Epithelial cell of proximal tubule (primary cell): ENCODE results near the gene ZBTB40. TPM values are rescaled to one million over a fixed set of nuclear protein-coding genes. Genes with fewer than 3 reads are reported as not detected.

Experiments used
- DNase-seq: peaks from one replicate; pipeline ENCODE4 v3.0.0-alpha.2; 2011; ENCODE audit warnings: low read depth
- H3K4me3 ChIP-seq: 2 replicates; pipeline ENCODE4 v1.5.1; 2011; ENCODE audit warnings: low read depth, mild to moderate bottlenecking, low read length
- total RNA-seq: library from RNA; depleted of rRNA; stranded (reverse); fragments of >200 nt; gene quantifications from 2 replicates; pipeline ENCODE4 v1.2.3, GENCODE V29; 2015
- TF ChIP-seq, protein P1 (sequence below): conservative IDR thresholded peaks from 2 replicates; pipeline ENCODE4 v1.5.1; 2012; ENCODE audit warnings: low read depth, mild to moderate bottlenecking, low read length

ZBTB40 gene
- total RNA-seq, 1 donor from 2014 or later: 6.9 TPM

DNA sequence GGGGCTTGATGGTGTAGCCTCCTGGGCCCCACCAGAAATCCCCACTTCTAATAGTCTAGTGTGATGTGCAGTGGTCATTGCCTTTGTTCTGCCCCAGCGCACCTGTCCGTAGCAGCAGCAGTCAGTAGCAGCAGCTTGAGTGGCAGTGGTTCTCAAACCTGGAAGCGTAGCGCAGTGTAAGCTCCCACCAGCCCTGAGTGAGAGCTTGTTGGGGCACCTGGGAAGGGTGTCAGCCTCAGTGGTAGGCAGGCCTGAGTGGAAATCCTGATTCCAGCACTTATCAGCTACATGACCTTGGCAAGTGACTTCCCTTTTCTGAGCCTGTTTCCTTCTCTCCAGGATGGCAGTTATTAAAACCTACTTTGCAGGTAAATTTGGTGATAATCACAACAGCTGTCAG is 70.0 kb downstream of the ZBTB40 start:
- TF ChIP-seq, protein P1, sequence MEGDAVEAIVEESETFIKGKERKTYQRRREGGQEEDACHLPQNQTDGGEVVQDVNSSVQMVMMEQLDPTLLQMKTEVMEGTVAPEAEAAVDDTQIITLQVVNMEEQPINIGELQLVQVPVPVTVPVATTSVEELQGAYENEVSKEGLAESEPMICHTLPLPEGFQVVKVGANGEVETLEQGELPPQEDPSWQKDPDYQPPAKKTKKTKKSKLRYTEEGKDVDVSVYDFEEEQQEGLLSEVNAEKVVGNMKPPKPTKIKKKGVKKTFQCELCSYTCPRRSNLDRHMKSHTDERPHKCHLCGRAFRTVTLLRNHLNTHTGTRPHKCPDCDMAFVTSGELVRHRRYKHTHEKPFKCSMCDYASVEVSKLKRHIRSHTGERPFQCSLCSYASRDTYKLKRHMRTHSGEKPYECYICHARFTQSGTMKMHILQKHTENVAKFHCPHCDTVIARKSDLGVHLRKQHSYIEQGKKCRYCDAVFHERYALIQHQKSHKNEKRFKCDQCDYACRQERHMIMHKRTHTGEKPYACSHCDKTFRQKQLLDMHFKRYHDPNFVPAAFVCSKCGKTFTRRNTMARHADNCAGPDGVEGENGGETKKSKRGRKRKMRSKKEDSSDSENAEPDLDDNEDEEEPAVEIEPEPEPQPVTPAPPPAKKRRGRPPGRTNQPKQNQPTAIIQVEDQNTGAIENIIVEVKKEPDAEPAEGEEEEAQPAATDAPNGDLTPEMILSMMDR: no peak
- no peak overlapping the region for H3K4me3 ChIP-seq
- no peak for DNase-seq

DNA sequence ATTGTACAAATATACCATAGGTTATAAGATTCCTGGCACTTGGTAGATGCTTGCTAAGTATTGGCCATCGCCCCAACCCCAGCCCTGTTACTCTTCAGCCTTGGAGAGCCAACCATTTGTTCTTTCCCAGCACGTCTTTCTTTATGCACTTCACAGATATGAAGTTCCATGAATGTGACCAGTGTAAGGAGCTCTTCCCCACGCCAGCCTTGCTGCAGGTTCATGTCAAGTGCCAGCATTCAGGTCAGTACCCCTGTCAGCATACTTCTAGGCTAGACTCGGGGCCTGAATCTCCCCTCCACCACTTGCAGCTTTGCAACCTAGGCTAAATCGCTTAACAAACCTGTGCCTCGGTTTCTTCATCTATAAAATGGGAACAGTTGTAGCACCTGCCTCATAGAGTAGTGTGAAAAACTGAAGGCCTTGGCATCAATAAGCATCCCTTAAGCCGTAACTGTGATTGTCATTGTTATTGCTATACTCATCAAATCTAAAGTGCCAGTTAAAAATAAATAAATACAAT is 70.6 kb downstream of the ZBTB40 start:
- TF ChIP-seq, protein P1: no peak
- no peak for DNase-seq
- no peak overlapping the region for H3K4me3 ChIP-seq

DNA sequence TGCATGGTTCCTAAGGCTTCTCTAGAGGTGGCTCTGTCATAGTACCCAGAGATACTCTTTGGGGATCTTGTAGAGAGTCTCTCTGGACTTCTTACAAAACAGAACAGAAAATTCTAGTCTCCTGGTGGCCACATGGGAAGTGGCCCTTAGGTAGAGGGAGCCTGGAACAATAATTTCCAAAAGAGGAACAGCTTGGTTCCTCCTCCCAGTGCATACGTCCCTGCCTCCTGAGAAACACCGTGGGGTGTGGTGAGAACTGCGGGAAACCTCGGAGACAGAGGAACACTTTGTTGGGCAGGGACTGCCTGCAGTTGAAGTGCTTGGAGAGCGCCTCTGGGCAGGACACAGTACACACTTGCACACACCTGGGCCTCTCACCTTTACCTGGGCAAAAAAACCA is 72.8 kb downstream of the ZBTB40 start:
- no peak overlapping the region for H3K4me3 ChIP-seq
- no peak for DNase-seq
- TF ChIP-seq, protein P1: no peak

DNA sequence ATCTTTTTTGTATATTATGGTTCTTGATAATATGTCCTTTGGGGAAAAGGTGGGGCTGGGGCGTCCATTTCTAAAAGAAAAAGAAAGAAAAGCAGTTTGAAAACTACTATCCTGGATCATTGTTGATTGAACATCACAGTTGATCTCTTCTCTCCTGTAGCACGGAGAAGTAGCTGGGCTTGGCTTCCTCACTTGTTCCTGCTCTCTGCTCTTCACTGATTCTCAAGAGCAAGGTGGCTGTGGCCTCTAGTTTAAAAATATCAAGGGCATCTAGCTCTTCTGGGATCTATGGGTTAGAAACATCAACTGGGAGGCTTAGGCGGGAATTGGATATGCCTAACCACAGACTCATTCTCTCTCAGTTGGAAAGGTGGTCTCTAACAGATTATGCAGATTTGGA is 73.6 kb downstream of the ZBTB40 start:
- TF ChIP-seq, protein P1: no peak
- no peak for DNase-seq

DNA sequence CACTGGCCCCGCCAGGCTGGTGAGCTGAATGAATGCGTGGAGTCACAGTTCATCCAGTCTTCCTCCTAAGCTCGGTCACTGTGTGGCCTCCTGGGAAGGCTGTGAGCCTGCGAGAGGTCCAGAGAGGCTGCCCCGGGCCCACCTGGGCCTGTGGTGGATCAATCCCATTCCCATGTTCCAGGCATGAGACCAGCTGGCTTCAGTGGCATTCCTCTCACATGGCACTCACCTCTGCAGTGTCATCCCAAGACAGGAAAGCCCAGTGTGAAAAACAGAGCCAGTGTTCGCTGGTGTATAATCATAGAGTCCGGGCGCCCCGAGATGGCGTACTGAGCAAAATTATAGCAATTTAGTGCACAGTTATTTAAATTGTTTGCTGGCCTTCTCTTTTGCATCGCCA is 74.0 kb downstream of the ZBTB40 start:
- no peak for DNase-seq
- TF ChIP-seq, protein P1: no peak
- no peak overlapping the region for H3K4me3 ChIP-seq

More for the DNA sequence above, 73.6 kb downstream of the ZBTB40 start:
- H3K4me3 ChIP-seq: no peak overlapping the region

DNA sequence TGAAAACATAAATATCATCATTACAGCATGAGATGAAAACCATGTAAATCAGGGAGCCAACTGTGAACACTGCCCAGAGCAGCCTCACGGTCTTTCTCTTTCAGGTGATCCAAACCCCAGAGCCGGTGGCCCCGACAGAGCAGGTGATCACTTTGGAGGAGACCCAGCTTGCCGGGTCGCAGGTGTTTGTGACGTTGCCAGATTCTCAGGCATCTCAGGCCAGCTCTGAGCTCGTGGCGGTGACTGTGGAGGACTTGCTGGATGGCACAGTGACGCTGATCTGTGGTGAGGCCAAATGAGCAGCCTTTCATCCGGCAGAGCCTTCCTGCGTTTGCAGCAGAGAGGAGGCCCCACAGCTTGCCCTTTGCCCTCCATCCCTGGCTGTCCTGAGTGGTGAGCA is 74.4 kb downstream of the ZBTB40 start:
- no peak for DNase-seq
- no peak overlapping the region for H3K4me3 ChIP-seq
- TF ChIP-seq, protein P1: no peak

DNA sequence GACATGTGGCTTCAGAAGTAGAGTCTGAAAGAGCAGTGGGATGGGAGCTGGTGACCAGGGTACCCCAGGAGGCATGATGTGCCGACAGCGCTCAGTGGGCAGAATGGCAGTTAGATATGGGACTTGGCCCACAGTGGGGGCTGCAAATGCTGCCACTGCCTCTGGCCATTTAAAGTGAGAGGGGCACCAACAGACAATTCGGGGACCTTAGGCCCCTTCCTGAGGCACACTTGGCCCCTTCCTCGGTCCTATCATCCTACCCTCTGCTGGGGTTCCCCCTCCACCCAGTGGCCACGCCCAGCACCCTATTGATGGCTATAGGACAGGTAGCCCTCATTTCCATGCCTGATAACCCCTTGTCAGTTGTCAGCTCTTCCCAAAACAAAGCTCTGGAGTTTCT is 75.0 kb downstream of the ZBTB40 start:
- TF ChIP-seq, protein P1: no peak
- DNase-seq: no peak
- no peak overlapping the region for H3K4me3 ChIP-seq
